Neural progenitor cell (in vitro differentiated cells): ENCODE measurements around the gene PLIN3. TPM values are rescaled to one million over a fixed set of nuclear protein-coding genes. Genes with fewer than 3 reads are reported as not detected.
A peak's percentile ranks its signal among the peaks of the same experiment; 100 is the strongest.
"Not testable (repeated sequence)": the region's sequence is repeated elsewhere in the genome, so short reads cannot be mapped to it uniquely, and the experiment has no call there.

Experiments used
- DNase-seq: peaks from one replicate; pipeline ENCODE4 v3.0.0-alpha.2; 2016; ENCODE audit warnings: low spot score
- H2AFZ ChIP-seq: fragments of 200-600 bp; sonication (generic); replicated peaks from 2 replicates; pipeline ENCODE4 v1.6.1; 2016; ENCODE audit warnings: antibody characterized with exemption
- H3F3A ChIP-seq: fragments of 200-600 bp; sonication (generic); 2 replicates; pipeline ENCODE4 v1.6.1; 2016; ENCODE audit warnings: antibody characterized with exemption, low read depth
- H3K27ac ChIP-seq: fragments of 200-600 bp; sonication (generic); 2 replicates; pipeline ENCODE4 v1.5.1; 2016; ENCODE audit warnings: mild to moderate bottlenecking
- H3K27me3 ChIP-seq: fragments of 200-600 bp; sonication (generic); 2 replicates; pipeline ENCODE4 v1.6.1; 2016; ENCODE audit warnings: mild to moderate bottlenecking, moderate library complexity
- H3K36me3 ChIP-seq: fragments of 200-600 bp; sonication (generic); 2 replicates; pipeline ENCODE4 v1.5.1; 2016
- H3K4me1 ChIP-seq: fragments of 200-600 bp; sonication (generic); 2 replicates; pipeline ENCODE4 v1.6.1; 2016; ENCODE audit warnings: mixed run types
- H3K4me2 ChIP-seq: fragments of 200-600 bp; sonication (generic); 2 replicates; pipeline ENCODE4 v1.6.1; 2016
- H3K4me3 ChIP-seq: fragments of 200-600 bp; sonication (generic); 2 replicates; pipeline ENCODE4 v1.5.1; 2016
- H3K79me2 ChIP-seq: fragments of 200-600 bp; sonication (generic); 2 replicates; pipeline ENCODE4 v1.6.1; 2016; ENCODE audit warnings: low read depth
- H3K9ac ChIP-seq: fragments of 200-600 bp; sonication (generic); 2 replicates; pipeline ENCODE4 v1.6.1; 2016
- H3K9me3 ChIP-seq: fragments of 200-600 bp; sonication (generic); 2 replicates; pipeline ENCODE4 v1.5.1; 2016; ENCODE audit warnings: low read depth
- H4K20me1 ChIP-seq: fragments of 200-600 bp; sonication (generic); 2 replicates; pipeline ENCODE4 v1.6.1; 2016; ENCODE audit warnings: low read depth
- H3K27ac Mint-ChIP-seq: 3 replicates; pipeline ENCODE4 v1.8.0; 2021; ENCODE audit warnings: mixed read lengths
- H3K27me3 Mint-ChIP-seq: 2 replicates; pipeline ENCODE4 v1.8.0; 2022; ENCODE audit warnings: low read depth, mild to moderate bottlenecking, inconsistent platforms, moderate library complexity, mixed read lengths; ENCODE audit not compliant: insufficient read depth
- H3K36me3 Mint-ChIP-seq: 3 replicates; pipeline ENCODE4 v1.8.0; 2021; ENCODE audit warnings: mixed read lengths
- H3K4me1 Mint-ChIP-seq: 3 replicates; pipeline ENCODE4 v1.8.0; 2021; ENCODE audit warnings: mixed read lengths
- H3K4me3 Mint-ChIP-seq: 3 replicates; pipeline ENCODE4 v1.8.0; 2021; ENCODE audit warnings: mild to moderate bottlenecking, moderate library complexity, mixed read lengths
- H3K9me3 Mint-ChIP-seq: 3 replicates; pipeline ENCODE4 v1.8.0; 2020; ENCODE audit warnings: mixed read lengths
- EZH2 ChIP-seq: fragments of 200-600 bp; sonication (generic); IDR thresholded peaks from 2 replicates; pipeline ENCODE4 v1.6.1; 2017; ENCODE audit warnings: antibody characterized with exemption, mild to moderate bottlenecking, moderate library complexity
- EZH2phosphoT487 ChIP-seq: fragments of 200-600 bp; sonication (generic); IDR thresholded peaks from 2 replicates; pipeline ENCODE4 v1.6.1; 2017; ENCODE audit warnings: antibody characterized with exemption
- total RNA-seq: library from RNA; depleted of rRNA; stranded (reverse); fragments of >200 nt; gene quantifications from 2 replicates; pipeline ENCODE4 v1.2.3, GENCODE V29; 2015; ENCODE audit warnings: low replicate concordance
- TF ChIP-seq, protein P1 (sequence below): fragments of 200-600 bp; sonication (generic); IDR thresholded peaks from 2 replicates; pipeline ENCODE4 v1.5.1; 2017; ENCODE audit warnings: antibody characterized with exemption, mild to moderate bottlenecking

PLIN3 gene
- total RNA-seq, 1 donor from 2014 or later, result 49.7 TPM

- Histone ChIP-seq H3K9me3 (no peaks in the 10 kb centered on the region), H3K27me3 (no peaks in the 10 kb centered on the region), H4K20me1 (peaks cover 3% of the 10 kb centered on the region), H3K79me2 (peaks cover 42% of the 10 kb centered on the region), H3K4me2 (no peak overlapping the region), H3K4me3 (no peak overlapping the region), H3K36me3 (no peaks in the 10 kb centered on the region), H3K4me1 (no peaks in the 10 kb centered on the region), H3K9ac (no peak overlapping the region), H3F3A (no peaks in the 10 kb centered on the region), H3K27ac (no peak overlapping the region), H2AFZ (no peak overlapping the region)
- Mint-ChIP-seq H3K9me3 (no peaks in the 10 kb centered on the region), H3K27ac (no peak overlapping the region), H3K36me3 (peaks cover 16% of the 10 kb centered on the region), H3K27me3 (peaks cover 4% of the 10 kb centered on the region), H3K4me3 (peak overlapping the region; percentile 63), H3K4me1 (peaks cover 13% of the 10 kb centered on the region)
- TF ChIP-seq, protein P1, sequence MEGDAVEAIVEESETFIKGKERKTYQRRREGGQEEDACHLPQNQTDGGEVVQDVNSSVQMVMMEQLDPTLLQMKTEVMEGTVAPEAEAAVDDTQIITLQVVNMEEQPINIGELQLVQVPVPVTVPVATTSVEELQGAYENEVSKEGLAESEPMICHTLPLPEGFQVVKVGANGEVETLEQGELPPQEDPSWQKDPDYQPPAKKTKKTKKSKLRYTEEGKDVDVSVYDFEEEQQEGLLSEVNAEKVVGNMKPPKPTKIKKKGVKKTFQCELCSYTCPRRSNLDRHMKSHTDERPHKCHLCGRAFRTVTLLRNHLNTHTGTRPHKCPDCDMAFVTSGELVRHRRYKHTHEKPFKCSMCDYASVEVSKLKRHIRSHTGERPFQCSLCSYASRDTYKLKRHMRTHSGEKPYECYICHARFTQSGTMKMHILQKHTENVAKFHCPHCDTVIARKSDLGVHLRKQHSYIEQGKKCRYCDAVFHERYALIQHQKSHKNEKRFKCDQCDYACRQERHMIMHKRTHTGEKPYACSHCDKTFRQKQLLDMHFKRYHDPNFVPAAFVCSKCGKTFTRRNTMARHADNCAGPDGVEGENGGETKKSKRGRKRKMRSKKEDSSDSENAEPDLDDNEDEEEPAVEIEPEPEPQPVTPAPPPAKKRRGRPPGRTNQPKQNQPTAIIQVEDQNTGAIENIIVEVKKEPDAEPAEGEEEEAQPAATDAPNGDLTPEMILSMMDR, result no peak
- TF ChIP-seq EZH2phosphoT487, result no peak
- TF ChIP-seq EZH2, result no peak
- no peak for DNase-seq
Observed at GRCh38 chr19:4795400-4795799, 72.1 kb downstream of the PLIN3 start.

- Histone ChIP-seq H3K9me3 (no peaks in the 10 kb centered on the region), H3K4me1 (no peaks in the 10 kb centered on the region), H3F3A (no peaks in the 10 kb centered on the region), H2AFZ (no peak overlapping the region), H4K20me1 (peaks cover 3% of the 10 kb centered on the region), H3K27me3 (peaks cover 4% of the 10 kb centered on the region), H3K79me2 (peaks cover 42% of the 10 kb centered on the region), H3K4me3 (no peak overlapping the region), H3K4me2 (no peak overlapping the region), H3K36me3 (no peaks in the 10 kb centered on the region), H3K9ac (no peak overlapping the region), H3K27ac (no peak overlapping the region)
- Mint-ChIP-seq H3K27me3 (peaks cover 4% of the 10 kb centered on the region), H3K36me3 (peaks cover 16% of the 10 kb centered on the region), H3K27ac (no peak overlapping the region), H3K4me1 (peaks cover 13% of the 10 kb centered on the region), H3K9me3 (no peaks in the 10 kb centered on the region), H3K4me3 (no peak overlapping the region)
- TF ChIP-seq, protein P1, result no peak
- TF ChIP-seq EZH2phosphoT487 (no peak), EZH2 (no peak)
- DNase-seq, result no peak
Observed at GRCh38 chr19:4794971-4795370, 72.5 kb downstream of the PLIN3 start.

DNA sequence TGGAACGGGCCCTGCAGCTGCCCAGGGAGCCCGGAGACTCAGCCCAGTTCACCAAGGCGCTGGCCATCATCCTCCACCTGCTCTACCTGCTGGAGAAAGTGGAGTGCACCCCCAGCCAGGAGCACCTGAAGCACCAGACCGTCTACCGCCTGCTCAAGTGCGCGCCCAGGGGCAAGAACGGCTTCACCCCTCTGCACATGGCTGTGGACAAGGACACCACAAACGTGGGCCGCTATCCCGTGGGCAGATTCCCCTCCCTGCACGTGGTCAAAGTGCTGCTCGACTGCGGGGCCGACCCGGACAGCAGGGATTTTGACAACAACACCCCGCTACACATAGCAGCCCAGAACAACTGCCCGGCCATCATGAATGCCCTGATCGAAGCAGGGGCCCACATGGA, 74.2 kb downstream of the PLIN3 start:
- H3K27me3 ChIP-seq, H3K4me2 ChIP-seq, H3F3A ChIP-seq, DNase-seq, H3K9me3 Mint-ChIP-seq, H3K27me3 Mint-ChIP-seq, H3K9me3 ChIP-seq, H3K9ac ChIP-seq, H3K27ac Mint-ChIP-seq, H2AFZ ChIP-seq, H3K4me1 ChIP-seq, H3K27ac ChIP-seq, H4K20me1 ChIP-seq, H3K4me3 ChIP-seq, H3K36me3 ChIP-seq: not testable (repeated sequence)
- peaks cover 11% of the 10 kb centered on the region for H3K36me3 Mint-ChIP-seq
- H3K4me3 Mint-ChIP-seq, result peak overlapping the region; percentile 81
- H3K4me1 Mint-ChIP-seq, result peaks cover 16% of the 10 kb centered on the region
- peaks cover 42% of the 10 kb centered on the region for H3K79me2 ChIP-seq

DNA sequence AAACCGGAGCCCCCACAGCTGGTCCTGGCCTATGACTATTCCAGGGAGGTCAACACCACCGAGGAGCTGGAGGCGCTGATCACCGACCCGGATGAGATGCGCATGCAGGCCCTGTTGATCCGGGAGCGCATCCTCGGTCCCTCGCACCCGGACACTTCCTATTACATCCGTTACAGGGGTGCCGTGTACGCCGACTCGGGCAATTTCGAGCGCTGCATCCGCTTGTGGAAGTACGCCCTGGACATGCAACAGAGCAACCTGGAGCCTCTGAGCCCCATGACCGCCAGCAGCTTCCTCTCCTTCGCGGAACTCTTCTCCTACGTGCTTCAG, 74.6 kb downstream of the PLIN3 start:
- H3K36me3 ChIP-seq, H3K9me3 ChIP-seq, H3K27ac Mint-ChIP-seq, H3K27me3 Mint-ChIP-seq, H2AFZ ChIP-seq, H3K27me3 ChIP-seq, H3K9me3 Mint-ChIP-seq, H4K20me1 ChIP-seq, H3K4me1 ChIP-seq, DNase-seq, H3K9ac ChIP-seq, H3F3A ChIP-seq, H3K27ac ChIP-seq: not testable (repeated sequence)
- Histone ChIP-seq H3K79me2 (peaks cover 42% of the 10 kb centered on the region), H3K4me2 (peak overlapping the region; percentile 99), H3K4me3 (peak overlapping the region; percentile 99)
- Mint-ChIP-seq H3K4me3 (peak overlapping the region; percentile 81), H3K36me3 (peaks cover 11% of the 10 kb centered on the region), H3K4me1 (peaks cover 16% of the 10 kb centered on the region)

DNA sequence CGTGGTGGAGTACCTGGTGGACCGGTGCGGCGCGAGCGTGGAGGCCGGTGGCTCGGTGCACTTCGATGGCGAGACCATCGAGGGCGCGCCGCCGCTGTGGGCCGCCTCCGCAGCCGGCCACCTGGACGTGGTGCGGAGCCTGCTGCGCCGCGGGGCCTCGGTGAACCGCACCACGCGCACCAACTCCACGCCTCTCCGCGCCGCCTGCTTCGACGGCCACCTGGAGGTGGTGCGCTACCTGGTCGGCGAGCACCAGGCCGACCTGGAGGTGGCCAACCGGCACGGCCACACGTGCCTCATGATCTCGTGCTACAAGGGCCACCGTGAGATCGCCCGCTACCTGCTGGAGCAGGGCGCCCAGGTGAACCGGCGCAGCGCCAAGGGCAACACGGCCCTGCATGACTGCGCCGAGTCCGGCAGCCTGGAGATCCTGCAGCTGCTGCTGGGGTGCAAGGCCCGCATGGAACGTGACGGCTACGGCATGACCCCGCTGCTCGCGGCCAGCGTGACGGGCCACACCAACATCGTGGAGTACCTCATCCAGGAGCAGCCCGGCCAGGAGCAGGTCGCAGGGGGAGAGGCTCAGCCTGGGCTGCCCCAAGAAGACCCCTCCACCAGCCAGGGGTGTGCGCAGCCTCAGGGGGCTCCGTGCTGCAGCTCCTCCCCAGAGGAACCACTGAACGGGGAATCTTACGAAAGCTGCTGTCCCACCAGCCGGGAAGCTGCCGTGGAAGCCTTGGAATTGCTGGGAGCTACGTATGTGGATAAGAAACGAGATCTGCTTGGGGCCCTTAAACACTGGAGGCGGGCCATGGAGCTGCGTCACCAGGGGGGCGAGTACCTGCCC, 75.2 kb downstream of the PLIN3 start:
- H3K4me3 ChIP-seq, result peak overlapping the region; percentile 99
- peaks cover 42% of the 10 kb centered on the region for H3K79me2 ChIP-seq
- not testable (repeated sequence) for H3K27me3 ChIP-seq, H3K9me3 Mint-ChIP-seq, H3K36me3 ChIP-seq, H3K27ac Mint-ChIP-seq, H4K20me1 ChIP-seq, H3K27me3 Mint-ChIP-seq, H3K4me1 ChIP-seq, H3F3A ChIP-seq, H3K9me3 ChIP-seq
- H3K27ac ChIP-seq, result peak overlapping the region; percentile 77
- H3K4me3 Mint-ChIP-seq, result peak overlapping the region; percentile 89
- H3K4me1 Mint-ChIP-seq, result peaks cover 16% of the 10 kb centered on the region
- peak overlapping the region; percentile 92 for H2AFZ ChIP-seq
- H3K4me2 ChIP-seq, result peak overlapping the region; percentile 99
- peak overlapping the region; percentile 99 for H3K9ac ChIP-seq
- peaks cover 11% of the 10 kb centered on the region for H3K36me3 Mint-ChIP-seq
- DNase-seq, result peak; percentile 25
